ENCODE measurements around the gene LRCH3.
"Not testable (repeated sequence)": the region's sequence is repeated elsewhere in the genome, so short reads cannot be mapped to it uniquely, and the experiment has no call there.

Gene LRCH3

GRCh38 chr3:197836244-197836643 is 45.2 kb downstream of the LRCH3 start:
- DNase-seq (ENCODE audit: low spot score) = no peak

GRCh38 chr3:197837282-197837681 is 46.2 kb downstream of the LRCH3 start:
- no peak for DNase-seq (ENCODE audit: low spot score)

- no peak for DNase-seq (ENCODE audit: low spot score)
These were observed 50.7 kb downstream of the LRCH3 start for GRCh38 chr3:197841789-197842188.

GRCh38 chr3:197846491-197846890 is 55.4 kb downstream of the LRCH3 start:
- DNase-seq (ENCODE audit: low spot score) = no peak

- peak; percentile 21 for DNase-seq (ENCODE audit: low spot score)
These were observed 56.9 kb downstream of the LRCH3 start for GRCh38 chr3:197847866-197848401.

- peak; percentile 90 for DNase-seq (ENCODE audit: low spot score)
These were observed 63.7 kb downstream of the LRCH3 start for GRCh38 chr3:197854596-197855343.

GRCh38 chr3:197855571-197855970 is 64.5 kb downstream of the LRCH3 start:
- no peak for DNase-seq (ENCODE audit: low spot score)

GRCh38 chr3:197856199-197856816 is 65.3 kb downstream of the LRCH3 start:
- DNase-seq (ENCODE audit: low spot score) = no peak

- no peak for DNase-seq (ENCODE audit: low spot score)
These were observed 67.1 kb downstream of the LRCH3 start for GRCh38 chr3:197858133-197858532.

- DNase-seq (ENCODE audit: low spot score) = no peak
These were observed 67.5 kb downstream of the LRCH3 start for GRCh38 chr3:197858598-197858997.

GRCh38 chr3:197866035-197866434 is 75.0 kb downstream of the LRCH3 start:
- no peak for DNase-seq (ENCODE audit: low spot score)

- no peak for DNase-seq (ENCODE audit: low spot score)
These were observed 82.3 kb downstream of the LRCH3 start for GRCh38 chr3:197873329-197873728.

GRCh38 chr3:197874064-197874463 is 83.0 kb downstream of the LRCH3 start:
- no peak for DNase-seq (ENCODE audit: low spot score)

- no peak for DNase-seq (ENCODE audit: low spot score)
These were observed 83.6 kb downstream of the LRCH3 start for GRCh38 chr3:197874653-197875052.

- no peak for DNase-seq (ENCODE audit: low spot score)
These were observed 86.8 kb downstream of the LRCH3 start for GRCh38 chr3:197877902-197878301.

GRCh38 chr3:197878427-197878826 is 87.4 kb downstream of the LRCH3 start:
- no peak for DNase-seq (ENCODE audit: low spot score)

GRCh38 chr3:197880491-197881269 is 89.6 kb downstream of the LRCH3 start:
- no peak for DNase-seq (ENCODE audit: low spot score)

GRCh38 chr3:197881270-197881969 is 90.4 kb downstream of the LRCH3 start:
- DNase-seq (ENCODE audit: low spot score) = no peak

- no peak for DNase-seq (ENCODE audit: low spot score)
These were observed 90.9 kb downstream of the LRCH3 start for GRCh38 chr3:197881970-197882338.

GRCh38 chr3:197882586-197882985 is 91.5 kb downstream of the LRCH3 start:
- no peak for DNase-seq (ENCODE audit: low spot score)

GRCh38 chr3:197883541-197883940 is 92.5 kb downstream of the LRCH3 start:
- no peak for DNase-seq (ENCODE audit: low spot score)

- not testable (repeated sequence) for DNase-seq (ENCODE audit: low spot score)
These were observed 93.3 kb downstream of the LRCH3 start for GRCh38 chr3:197884330-197884729.

Data from AG08396 (cell line).